ENCODE results near the gene RP9. TPM values are rescaled to one million over a fixed set of nuclear protein-coding genes. Genes with fewer than 3 reads are reported as not detected.
A peak's percentile ranks its signal among the peaks of the same experiment; 100 is the strongest.
"Not testable (repeated sequence)": the region's sequence is repeated elsewhere in the genome, so short reads cannot be mapped to it uniquely, and the experiment has no call there.

The RP9 gene
- total RNA-seq, 1 experiment from 2014 or later = 29.1 TPM

DNA sequence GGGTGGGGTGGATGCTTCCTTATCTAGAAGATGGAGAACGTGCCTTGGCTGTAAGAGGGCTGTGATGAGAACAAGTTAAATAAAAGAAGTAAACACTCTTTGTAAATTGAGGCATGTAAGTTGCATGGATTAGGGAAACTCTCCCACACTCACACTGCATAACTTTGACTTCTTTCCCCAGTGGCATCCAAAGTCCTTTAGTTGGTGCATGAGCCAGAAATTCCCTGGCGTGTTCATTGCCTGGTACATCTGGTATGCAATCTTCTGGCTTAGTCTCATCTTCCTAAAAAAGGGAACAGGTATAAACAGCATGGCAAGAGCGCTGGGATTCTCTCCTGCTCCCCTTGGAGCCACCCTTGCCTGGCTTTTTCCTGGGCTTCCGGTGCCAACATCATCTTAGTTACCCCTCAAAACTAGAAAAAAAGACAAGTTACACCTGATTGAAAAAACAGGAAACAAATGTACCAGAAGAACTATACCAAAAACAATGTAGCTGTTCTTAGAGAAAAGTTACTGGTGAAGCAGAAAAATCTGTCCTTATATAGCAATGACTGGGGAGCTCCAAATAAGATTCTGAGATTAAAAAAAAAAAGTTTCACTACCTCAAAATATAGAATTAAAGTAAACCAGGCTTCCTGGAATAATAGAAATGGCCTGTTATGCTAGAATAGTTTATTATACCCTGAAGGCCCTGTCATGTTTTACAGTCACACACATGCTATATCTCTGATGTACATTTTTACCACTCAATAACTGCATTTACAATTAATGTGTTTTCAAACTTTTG is 9.9 kb downstream of the RP9 start:
- intact Hi-C loops (cut with micrococcal nuclease) = no loop called here
- no TSS peak for BruUV-seq (replicated peaks)
- H3K4me3 Mint-ChIP-seq (ENCODE audit: unreplicated experiment) = no peak overlapping the region
- ChIA-PET CTCF (interaction anchor here (0.6 to 4.2 kb wide), 2 partner anchors 9 to 84 kb away, joined by 3 to 31 read pairs; partner anchors contain the start of gene RP9), POLR2A (no interaction called here)
- H3K4me1 Mint-ChIP-seq (ENCODE audit: insufficient read depth, unreplicated experiment) = no peaks in the 10 kb centered on the region
- peaks cover 74% of the 10 kb centered on the region for H3K36me3 Mint-ChIP-seq (ENCODE audit: insufficient read depth, unreplicated experiment)
- no peaks in the 10 kb centered on the region for H3K27me3 Mint-ChIP-seq (ENCODE audit: insufficient read depth, unreplicated experiment)
- DNase-seq (ENCODE audit: unreplicated experiment) = no peak
- no peaks in the 10 kb centered on the region for H3K9me3 Mint-ChIP-seq (ENCODE audit: unreplicated experiment)
- TF ChIP-seq, protein P1, sequence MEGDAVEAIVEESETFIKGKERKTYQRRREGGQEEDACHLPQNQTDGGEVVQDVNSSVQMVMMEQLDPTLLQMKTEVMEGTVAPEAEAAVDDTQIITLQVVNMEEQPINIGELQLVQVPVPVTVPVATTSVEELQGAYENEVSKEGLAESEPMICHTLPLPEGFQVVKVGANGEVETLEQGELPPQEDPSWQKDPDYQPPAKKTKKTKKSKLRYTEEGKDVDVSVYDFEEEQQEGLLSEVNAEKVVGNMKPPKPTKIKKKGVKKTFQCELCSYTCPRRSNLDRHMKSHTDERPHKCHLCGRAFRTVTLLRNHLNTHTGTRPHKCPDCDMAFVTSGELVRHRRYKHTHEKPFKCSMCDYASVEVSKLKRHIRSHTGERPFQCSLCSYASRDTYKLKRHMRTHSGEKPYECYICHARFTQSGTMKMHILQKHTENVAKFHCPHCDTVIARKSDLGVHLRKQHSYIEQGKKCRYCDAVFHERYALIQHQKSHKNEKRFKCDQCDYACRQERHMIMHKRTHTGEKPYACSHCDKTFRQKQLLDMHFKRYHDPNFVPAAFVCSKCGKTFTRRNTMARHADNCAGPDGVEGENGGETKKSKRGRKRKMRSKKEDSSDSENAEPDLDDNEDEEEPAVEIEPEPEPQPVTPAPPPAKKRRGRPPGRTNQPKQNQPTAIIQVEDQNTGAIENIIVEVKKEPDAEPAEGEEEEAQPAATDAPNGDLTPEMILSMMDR (IDR thresholded peaks at IDR 0.05; ENCODE audit: unreplicated experiment) = no peak
- no peak overlapping the region for H3K27ac Mint-ChIP-seq (ENCODE audit: low read depth, unreplicated experiment)

DNA sequence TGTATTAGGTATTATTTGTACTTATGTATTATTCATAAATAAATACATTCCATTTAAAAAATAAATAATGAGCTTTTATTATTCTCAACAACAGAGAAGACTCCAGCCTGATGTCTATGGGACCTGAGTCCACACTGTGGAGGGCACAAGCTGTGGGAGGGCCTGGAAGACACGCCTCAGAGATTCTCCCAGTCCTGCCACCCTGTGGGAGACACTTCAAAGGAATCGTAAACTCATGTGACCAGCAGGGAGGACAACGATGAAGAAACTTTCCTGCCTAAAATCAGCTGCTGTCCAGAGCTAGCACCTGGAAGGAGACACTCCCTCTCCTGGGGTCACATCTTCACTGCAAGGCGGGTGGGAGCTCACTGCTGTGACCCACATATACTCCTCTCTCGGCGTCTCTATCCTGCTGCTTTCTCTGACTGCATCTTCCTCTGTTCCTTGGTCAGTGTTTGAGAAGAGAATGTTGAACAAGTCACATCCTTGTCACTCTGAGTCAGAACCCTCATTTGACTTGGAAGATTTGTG is 14.4 kb downstream of the RP9 start:
- not testable (repeated sequence) for H3K27me3 Mint-ChIP-seq (ENCODE audit: insufficient read depth, unreplicated experiment)

DNA sequence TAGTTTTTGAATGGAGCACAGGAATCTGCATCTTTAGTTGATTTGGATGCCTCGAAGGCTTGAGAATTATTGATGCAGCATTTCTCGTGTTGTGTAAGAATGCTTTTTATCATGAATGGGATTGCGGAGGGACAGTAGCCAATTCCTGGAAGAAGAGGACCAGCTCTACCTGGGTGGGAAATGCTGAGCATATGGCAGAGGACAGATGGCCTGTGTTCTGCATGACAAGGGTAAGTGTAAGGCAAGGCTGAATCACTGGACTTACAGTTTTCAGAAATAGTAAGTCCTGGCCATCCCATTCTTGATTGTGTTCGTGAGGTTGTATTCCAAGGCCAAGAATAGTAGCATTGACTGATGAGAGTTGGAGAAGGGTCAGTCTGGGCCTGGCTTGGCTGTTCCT is 15.9 kb downstream of the RP9 start:
- intact Hi-C loops (cut with micrococcal nuclease) = no loop called here
- H3K4me3 Mint-ChIP-seq (ENCODE audit: unreplicated experiment) = no peak overlapping the region
- TF ChIP-seq, protein P1 (IDR thresholded peaks at IDR 0.05; ENCODE audit: unreplicated experiment) = no peak
- H3K36me3 Mint-ChIP-seq (ENCODE audit: insufficient read depth, unreplicated experiment) = peaks cover 47% of the 10 kb centered on the region
- DNase-seq (ENCODE audit: unreplicated experiment) = no peak
- H3K27me3 Mint-ChIP-seq (ENCODE audit: insufficient read depth, unreplicated experiment) = no peaks in the 10 kb centered on the region
- POLR2A ChIA-PET = no interaction called here
- H3K27ac Mint-ChIP-seq (ENCODE audit: low read depth, unreplicated experiment) = no peak overlapping the region
- BruUV-seq (replicated peaks) = no TSS peak
- H3K4me1 Mint-ChIP-seq (ENCODE audit: insufficient read depth, unreplicated experiment) = no peaks in the 10 kb centered on the region
- no peaks in the 10 kb centered on the region for H3K9me3 Mint-ChIP-seq (ENCODE audit: unreplicated experiment)
- CTCF ChIA-PET = interaction anchor here (0.6 kb wide), 1 partner anchor 20 kb away, joined by 3 read pairs; no protein-coding TSS in a partner anchor

More for the DNA sequence above, 14.4 kb downstream of the RP9 start:
- DNase-seq (ENCODE audit: unreplicated experiment); H3K4me1 Mint-ChIP-seq (ENCODE audit: insufficient read depth, unreplicated experiment); intact Hi-C loops (cut with micrococcal nuclease); H3K4me3 Mint-ChIP-seq (ENCODE audit: unreplicated experiment); H3K27ac Mint-ChIP-seq (ENCODE audit: low read depth, unreplicated experiment); POLR2A ChIA-PET; H3K9me3 Mint-ChIP-seq (ENCODE audit: unreplicated experiment): not testable (repeated sequence)
- CTCF ChIA-PET = interaction anchor here (1.3 kb wide), 1 partner anchor 14 kb away, joined by 5 read pairs; the partner anchor contains the start of gene RP9
- peaks cover 61% of the 10 kb centered on the region for H3K36me3 Mint-ChIP-seq (ENCODE audit: insufficient read depth, unreplicated experiment)
- TSS peak; percentile 88 for BruUV-seq (replicated peaks)

DNA sequence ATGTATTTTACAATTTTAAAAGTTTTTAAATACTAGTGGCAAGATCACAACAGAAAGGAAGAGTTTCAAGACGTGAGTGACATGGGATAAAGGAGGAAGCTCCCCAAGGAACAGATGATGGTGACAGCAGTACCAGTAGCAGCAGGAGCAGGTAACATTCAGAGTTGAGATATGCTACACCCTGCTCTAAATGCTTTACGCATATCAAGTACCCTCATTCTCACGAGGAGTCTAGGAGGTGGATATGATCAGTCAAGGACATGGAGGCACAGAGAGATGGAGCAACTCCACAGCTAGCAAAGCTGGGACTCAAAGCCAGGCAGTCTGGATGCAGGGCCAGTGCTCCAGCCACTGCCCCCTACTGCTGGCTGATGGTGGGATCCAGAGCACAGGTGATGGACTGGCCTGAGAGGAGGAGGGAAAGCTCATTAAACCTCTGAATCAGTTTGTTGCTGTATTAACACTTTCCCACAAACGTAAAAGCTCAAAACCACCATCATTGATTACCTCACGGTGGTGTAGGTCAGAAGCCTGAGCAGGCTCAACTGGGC is 17.5 kb downstream of the RP9 start:
- H3K9me3 Mint-ChIP-seq (ENCODE audit: unreplicated experiment) = no peaks in the 10 kb centered on the region
- H3K27ac Mint-ChIP-seq (ENCODE audit: low read depth, unreplicated experiment) = no peak overlapping the region
- no peaks in the 10 kb centered on the region for H3K4me1 Mint-ChIP-seq (ENCODE audit: insufficient read depth, unreplicated experiment)
- TF ChIP-seq, protein P1 (IDR thresholded peaks at IDR 0.05; ENCODE audit: unreplicated experiment) = no peak
- intact Hi-C loops (cut with micrococcal nuclease) = no loop called here
- H3K36me3 Mint-ChIP-seq (ENCODE audit: insufficient read depth, unreplicated experiment) = peaks cover 31% of the 10 kb centered on the region
- H3K4me3 Mint-ChIP-seq (ENCODE audit: unreplicated experiment) = no peak overlapping the region
- ChIA-PET CTCF (interaction anchor here (0.6 to 1.2 kb wide), 2 partner anchors 15 to 1012 kb away, joined by 3 to 5 read pairs; no protein-coding TSS in a partner anchor), POLR2A (interaction anchor here (0.9 to 1.2 kb wide), 2 partner anchors 28 to 30 kb away, joined by 3 read pairs; no protein-coding TSS in a partner anchor)
- H3K27me3 Mint-ChIP-seq (ENCODE audit: insufficient read depth, unreplicated experiment) = no peaks in the 10 kb centered on the region
- BruUV-seq (replicated peaks) = no TSS peak
- no peak for DNase-seq (ENCODE audit: unreplicated experiment)
